HL-60/S4 treated with retinoic acid at 250 ng/mL for 4 days and 3 days (cell line): ENCODE measurements around the gene CHCHD2.
"Not testable (repeated sequence)": the region's sequence is repeated elsewhere in the genome, so short reads cannot be mapped to it uniquely, and the experiment has no call there.

Experiments used
- in situ Hi-C: fragments of 300-500 bp; cut with MboI; formaldehyde crosslinking; loops from 2 replicates; pipeline ENCODE4 v1.7.0; 2022; ENCODE audit warnings: low sequenced_read_pairs

Gene CHCHD2

GRCh38 chr7:56083150-56083785, 23.0 kb downstream of the CHCHD2 start:
- in situ Hi-C loops, result no loop called here

DNA sequence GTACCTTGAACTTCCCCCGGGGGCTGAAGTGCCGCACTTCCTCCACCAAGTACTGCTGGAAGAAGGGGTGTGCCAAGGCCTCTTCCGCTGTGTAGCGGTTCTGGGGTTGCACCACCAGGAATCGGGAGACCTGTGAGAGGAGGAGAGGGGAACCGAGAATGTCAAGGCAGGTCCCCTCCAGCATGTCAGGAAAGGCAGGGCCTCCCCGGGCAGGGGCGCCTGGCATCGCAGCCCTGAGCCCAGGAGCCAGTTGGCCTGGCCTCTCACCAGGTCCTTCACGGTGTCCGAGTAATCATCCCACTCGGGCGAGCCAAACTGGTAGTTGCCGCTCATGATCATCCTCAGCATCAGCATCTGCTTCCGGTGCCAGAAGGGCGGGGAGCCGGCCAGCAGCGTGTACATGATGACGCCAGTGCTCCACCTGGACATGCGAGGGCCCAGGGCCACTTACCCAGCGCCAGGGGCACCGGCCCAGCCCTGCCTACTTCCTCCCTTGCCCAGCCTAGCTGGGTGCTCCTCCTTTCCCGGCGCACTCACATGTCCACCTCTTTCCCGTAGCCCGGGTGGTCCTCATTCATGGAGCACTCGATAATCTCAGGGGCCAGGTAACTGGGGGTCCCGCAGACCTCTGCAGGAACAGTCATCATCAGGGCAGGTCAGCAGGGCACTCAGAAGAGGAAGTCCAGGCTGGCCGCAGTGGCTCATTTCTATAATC, 24.5 kb downstream of the CHCHD2 start:
- in situ Hi-C loops, result no loop called here

GRCh38 chr7:56080726-56081435, 25.4 kb downstream of the CHCHD2 start:
- in situ Hi-C loops, result not testable (repeated sequence)

GRCh38 chr7:56079450-56080185, 26.7 kb downstream of the CHCHD2 start:
- in situ Hi-C loops, result no loop called here

DNA sequence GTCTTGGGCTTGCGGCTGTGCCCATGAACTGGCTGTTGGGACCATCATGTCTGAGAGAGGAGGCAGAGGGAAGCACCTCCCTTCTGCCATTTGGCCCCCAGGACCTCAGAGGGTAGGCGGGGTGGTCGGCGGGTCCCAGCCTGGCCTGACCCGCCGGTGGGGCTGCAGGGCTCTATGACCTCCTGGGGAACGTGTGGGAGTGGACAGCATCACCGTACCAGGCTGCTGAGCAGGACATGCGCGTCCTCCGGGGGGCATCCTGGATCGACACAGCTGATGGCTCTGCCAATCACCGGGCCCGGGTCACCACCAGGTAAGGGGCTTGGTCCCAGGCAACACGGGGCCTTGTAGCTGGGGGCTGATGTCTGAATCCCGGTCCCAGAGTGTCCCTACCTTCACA, 28.1 kb downstream of the CHCHD2 start:
- in situ Hi-C loops, result no loop called here

- in situ Hi-C loops, result no loop called here
Observed at GRCh38 chr7:56077681-56078080, 28.6 kb downstream of the CHCHD2 start.

GRCh38 chr7:56074371-56074791, 31.9 kb downstream of the CHCHD2 start:
- in situ Hi-C loops, result no loop called here

GRCh38 chr7:56066376-56066775, 39.9 kb downstream of the CHCHD2 start:
- in situ Hi-C loops, result not testable (repeated sequence)

- in situ Hi-C loops, result no loop called here
Observed at GRCh38 chr7:56063882-56064625, 42.2 kb downstream of the CHCHD2 start, which contains the start of gene SUMF2. SUMF2 (plus strand) TSS chr7:56064286; CDS start chr7:56064312, 26 bp downstream.

GRCh38 chr7:56063500-56063881, 42.8 kb downstream of the CHCHD2 start:
- in situ Hi-C loops, result no loop called here

DNA sequence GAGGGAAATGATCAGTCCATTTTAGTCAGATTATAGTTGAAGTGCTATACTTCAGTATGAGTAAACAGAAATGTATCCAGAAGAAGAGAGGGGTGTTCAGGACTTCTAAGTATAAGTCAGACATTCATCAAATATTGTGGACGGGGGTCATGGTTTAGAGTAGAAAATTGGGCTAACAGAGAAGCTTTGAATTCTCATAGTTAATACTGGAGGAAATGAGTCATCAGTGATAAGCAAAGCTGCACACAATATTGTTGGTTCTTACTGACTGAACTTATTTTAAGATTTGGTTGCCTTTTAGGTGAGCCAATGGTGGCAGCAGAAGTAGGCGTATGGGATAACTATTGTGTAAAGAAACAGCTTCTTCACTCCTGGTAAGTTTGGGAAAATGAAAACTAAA, 43.9 kb downstream of the CHCHD2 start:
- in situ Hi-C loops, result no loop called here

DNA sequence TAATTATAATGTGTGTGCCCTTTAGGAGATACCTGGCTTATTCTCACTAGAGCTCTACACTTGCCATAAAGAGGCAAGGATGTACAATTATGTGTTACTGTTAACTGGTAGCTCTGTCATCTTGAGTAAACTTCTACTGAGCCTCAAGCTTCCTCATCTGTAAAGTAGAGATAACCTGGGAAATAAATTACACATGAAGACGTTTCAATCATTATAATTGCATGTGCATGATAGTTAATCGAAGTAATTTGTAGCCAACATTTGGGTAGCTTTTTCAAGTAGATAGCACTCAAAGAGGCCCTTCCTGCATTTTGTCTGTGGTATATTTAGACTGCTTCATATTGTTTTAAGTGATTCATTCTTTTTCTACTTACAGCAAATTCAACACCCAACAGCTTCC, 52.3 kb downstream of the CHCHD2 start:
- in situ Hi-C loops, result no loop called here

GRCh38 chr7:56053379-56053778, 52.9 kb downstream of the CHCHD2 start:
- in situ Hi-C loops, result no loop called here
